ENCODE results near the gene KLHL3.

KLHL3 gene

DNA sequence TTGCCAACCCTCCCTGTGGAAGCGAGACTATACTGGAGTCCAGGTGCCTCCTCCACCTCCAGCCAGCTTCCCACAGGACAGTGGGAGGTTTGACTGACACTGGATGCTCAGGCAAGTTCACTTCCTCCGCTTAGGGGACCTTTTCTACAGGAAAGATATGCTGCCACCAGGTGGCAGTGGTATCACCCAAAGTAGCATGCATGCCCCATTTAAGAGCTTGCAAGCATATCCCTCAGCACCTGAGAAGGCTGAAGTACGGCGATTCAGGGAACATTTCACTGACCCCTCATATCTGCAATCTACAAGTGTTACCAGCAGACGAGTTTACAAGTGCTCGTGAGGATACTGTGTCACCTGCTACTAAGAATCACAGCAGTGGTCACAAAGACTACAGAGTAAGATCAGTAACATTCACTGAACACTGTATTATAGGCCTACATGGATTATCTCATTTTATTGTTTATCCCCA, 75.5 kb downstream of the KLHL3 start:
- TF ChIP-seq, protein P1, sequence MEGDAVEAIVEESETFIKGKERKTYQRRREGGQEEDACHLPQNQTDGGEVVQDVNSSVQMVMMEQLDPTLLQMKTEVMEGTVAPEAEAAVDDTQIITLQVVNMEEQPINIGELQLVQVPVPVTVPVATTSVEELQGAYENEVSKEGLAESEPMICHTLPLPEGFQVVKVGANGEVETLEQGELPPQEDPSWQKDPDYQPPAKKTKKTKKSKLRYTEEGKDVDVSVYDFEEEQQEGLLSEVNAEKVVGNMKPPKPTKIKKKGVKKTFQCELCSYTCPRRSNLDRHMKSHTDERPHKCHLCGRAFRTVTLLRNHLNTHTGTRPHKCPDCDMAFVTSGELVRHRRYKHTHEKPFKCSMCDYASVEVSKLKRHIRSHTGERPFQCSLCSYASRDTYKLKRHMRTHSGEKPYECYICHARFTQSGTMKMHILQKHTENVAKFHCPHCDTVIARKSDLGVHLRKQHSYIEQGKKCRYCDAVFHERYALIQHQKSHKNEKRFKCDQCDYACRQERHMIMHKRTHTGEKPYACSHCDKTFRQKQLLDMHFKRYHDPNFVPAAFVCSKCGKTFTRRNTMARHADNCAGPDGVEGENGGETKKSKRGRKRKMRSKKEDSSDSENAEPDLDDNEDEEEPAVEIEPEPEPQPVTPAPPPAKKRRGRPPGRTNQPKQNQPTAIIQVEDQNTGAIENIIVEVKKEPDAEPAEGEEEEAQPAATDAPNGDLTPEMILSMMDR (IDR thresholded peaks at IDR 0.05; ENCODE audit: control insufficient read depth, extremely low read depth, insufficient read depth): peak; percentile 94
- peak; percentile 46 for DNase-seq (ENCODE audit: low read depth)

DNA sequence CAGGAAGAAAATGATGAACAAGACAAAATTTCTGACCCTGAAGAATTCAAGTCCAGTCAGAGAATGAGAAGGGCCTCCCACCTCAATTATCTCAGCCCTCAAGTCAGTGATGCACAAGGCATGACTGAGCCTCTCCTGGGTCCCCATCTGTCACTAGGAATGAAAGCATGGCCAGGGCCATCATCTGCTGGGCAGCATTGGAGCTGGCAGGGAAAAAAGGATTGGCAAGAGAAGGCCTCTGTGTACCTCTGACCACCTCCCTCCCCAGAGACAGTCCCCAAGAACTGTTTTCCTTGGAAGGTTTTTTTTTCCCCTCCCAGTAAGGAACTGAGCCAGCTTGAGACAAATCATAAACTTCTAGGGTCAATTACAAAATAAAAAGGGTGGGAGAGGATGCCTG, 76.7 kb downstream of the KLHL3 start:
- H3K4me3 ChIP-seq (ENCODE audit: low read depth, low read length): no peak overlapping the region
- TF ChIP-seq, protein P1 (IDR thresholded peaks at IDR 0.05; ENCODE audit: control insufficient read depth, extremely low read depth, insufficient read depth): no peak
- no peak for DNase-seq (ENCODE audit: low read depth)

More for the DNA sequence above, 75.5 kb downstream of the KLHL3 start:
- H3K4me3 ChIP-seq (ENCODE audit: low read depth, low read length): no peak overlapping the region

DNA sequence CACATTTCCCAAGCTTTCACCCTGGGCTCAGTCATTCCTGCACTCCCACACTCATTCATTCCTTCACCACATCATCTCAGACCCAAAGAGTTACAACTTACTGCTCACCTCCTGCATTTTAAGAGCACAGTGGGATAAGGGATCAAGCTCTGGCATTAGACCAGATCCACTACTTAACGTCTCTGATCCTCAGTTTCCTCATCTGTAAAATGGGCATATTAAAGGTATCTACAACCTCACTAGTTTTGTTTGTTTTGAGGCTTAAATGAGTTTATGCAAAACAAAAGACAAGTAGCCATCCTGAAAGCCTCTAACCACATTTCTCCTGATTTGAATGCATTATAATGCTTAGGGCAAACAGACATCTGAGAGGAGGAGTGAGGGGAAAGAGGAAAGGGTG, 77.6 kb downstream of the KLHL3 start:
- TF ChIP-seq, protein P1 (IDR thresholded peaks at IDR 0.05; ENCODE audit: control insufficient read depth, extremely low read depth, insufficient read depth): no peak
- H3K4me3 ChIP-seq (ENCODE audit: low read depth, low read length): no peak overlapping the region
- no peak for DNase-seq (ENCODE audit: low read depth)

DNA sequence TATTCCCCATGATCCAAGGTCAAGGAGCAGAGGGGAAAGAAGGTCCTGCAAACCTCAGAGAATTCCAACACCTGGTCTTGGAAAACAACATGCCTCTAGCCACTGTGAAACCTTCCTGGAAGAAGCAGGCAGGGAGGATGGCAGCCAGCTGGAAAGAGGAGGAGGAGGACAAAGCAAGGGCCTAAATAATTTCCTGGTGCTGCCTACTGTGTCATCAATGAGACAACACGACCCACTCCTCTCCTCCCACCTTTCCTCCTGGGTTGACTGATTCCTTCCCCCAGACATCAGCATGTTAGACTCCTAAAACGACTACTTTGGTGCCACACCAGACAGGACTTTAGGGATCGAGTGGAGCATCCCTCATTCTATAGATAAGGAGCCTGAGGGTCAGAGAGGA, 78.8 kb downstream of the KLHL3 start:
- no peak overlapping the region for H3K4me3 ChIP-seq (ENCODE audit: low read depth, low read length)
- DNase-seq (ENCODE audit: low read depth): no peak
- TF ChIP-seq, protein P1 (IDR thresholded peaks at IDR 0.05; ENCODE audit: control insufficient read depth, extremely low read depth, insufficient read depth): no peak

DNA sequence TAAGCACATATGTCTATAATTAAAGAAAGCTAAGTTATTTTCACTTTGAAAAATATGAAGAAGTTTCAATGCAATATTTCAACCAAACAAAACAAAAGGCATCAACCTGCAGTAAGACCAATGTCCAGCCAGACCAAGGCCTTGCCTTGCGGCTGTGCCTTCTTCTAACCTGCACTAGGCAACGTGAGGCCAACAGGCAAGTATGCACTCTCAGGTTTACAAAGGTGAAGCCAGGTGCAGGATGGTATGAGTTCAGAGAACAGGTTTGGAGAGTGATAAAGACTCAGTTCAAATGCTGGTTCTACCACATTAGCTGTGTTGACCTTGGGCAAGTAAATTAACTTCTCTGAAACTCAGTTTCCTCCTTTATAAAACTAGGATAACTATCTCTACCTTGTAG, 79.3 kb downstream of the KLHL3 start:
- TF ChIP-seq, protein P1 (IDR thresholded peaks at IDR 0.05; ENCODE audit: control insufficient read depth, extremely low read depth, insufficient read depth): no peak
- H3K4me3 ChIP-seq (ENCODE audit: low read depth, low read length): no peak overlapping the region
- DNase-seq (ENCODE audit: low read depth): no peak

DNA sequence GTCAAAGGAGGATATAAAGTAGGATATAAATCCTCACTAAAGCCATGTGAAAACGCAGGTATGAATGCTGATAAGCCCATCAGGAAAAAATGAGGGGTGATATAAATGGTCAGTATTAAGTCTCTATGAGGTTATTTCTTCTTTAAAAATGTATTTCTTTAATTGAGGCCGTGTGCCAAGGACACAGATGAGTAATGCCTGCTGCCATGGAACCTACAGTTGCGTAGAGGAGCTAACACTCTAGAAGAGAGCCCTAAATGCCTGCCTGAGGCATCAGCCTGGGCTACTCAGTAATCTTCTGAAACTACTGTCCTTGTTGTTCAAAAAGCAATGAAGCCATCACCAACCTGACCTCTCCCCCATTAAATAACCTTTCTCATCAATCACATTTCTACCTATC, 84.9 kb downstream of the KLHL3 start:
- TF ChIP-seq, protein P1 (IDR thresholded peaks at IDR 0.05; ENCODE audit: control insufficient read depth, extremely low read depth, insufficient read depth): no peak
- DNase-seq (ENCODE audit: low read depth): no peak
- H3K4me3 ChIP-seq (ENCODE audit: low read depth, low read length): no peak overlapping the region

DNA sequence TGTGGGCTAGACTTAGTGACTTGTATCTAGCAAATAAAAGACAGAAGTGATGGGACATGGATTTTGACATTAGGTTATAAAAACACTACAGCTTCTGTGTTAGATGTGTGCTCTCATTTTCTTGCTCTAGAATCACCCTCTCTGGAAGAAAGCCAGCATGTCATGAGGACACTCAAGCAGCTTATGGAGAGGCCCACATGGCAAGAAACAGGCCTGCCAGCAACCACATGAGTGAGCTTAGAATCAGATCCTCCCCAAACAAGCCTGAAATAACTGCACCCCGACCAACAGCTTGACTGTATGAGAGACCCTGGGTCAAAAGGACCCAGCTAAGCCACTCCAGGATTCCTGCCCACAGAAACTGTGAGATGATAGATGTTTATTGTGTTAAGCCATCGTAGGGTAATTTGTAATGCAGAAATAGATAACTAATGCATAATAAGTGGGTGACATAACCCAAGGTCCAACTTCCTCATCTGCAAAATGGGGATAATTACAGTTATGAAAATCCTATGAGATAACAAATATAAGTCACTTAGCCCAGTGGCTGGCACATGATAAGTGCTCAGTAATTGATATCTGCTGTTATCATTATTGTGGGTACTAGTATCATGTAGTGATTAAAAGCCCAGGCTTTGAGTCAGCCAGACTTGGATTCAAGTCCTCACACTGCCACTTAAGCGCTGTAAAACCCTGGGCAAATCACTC, 86.5 kb downstream of the KLHL3 start:
- TF ChIP-seq, protein P1 (IDR thresholded peaks at IDR 0.05; ENCODE audit: control insufficient read depth, extremely low read depth, insufficient read depth): no peak
- H3K4me3 ChIP-seq (ENCODE audit: low read depth, low read length): no peak overlapping the region
- DNase-seq (ENCODE audit: low read depth): no peak
